GM18526 (cell line): Measurements from ENCODE around the gene PCLO.

ENCODE experiments used
- POLR2A ChIP-seq: IDR thresholded peaks from 3 replicates; pipeline ENCODE4 v1.6.1; 2011; ENCODE audit not compliant: insufficient read length; ENCODE audit errors: extremely low read depth

Gene PCLO

DNA sequence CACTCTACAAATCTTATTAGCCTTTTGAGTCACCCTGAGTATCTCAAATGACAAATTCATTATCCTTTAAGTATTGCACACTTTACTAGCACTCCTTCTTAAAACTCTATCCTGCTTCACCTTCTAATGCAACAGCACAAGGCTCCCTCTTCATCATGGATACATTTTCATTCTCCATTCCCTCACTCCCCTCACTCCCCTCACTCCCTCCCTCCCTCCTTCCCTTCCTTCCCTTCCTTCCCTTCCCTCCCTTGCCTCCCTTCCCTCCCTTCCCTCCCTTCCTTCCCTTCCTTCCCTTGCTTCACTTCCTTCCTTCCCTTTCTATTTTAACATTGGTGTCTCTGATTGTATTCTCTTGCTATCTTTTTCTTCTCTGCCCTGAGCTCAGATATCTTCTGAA, 130.5 kb downstream of the PCLO start:
- no peak for TF ChIP-seq POLR2A

DNA sequence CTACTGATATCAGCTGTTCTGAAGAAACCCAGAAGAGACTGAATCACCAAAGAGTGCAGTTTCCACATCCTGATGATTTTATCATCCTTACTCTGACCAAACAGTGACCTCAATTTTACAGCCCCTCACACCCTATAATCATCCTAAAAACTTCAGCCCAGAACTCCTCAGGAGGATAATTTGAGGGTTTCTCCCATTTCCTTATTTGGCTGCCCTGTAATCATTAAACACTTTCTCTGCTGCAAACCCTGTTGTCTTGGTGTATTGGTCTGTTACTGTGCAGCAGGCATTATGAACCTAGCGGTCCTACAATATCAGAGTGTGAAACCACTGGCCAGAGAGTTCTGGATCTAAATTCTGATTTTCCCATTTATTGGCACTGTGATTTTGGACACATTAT, 141.7 kb downstream of the PCLO start:
- no peak for TF ChIP-seq POLR2A

- TF ChIP-seq POLR2A, result no peak
Observed at GRCh38 chr7:83020161-83020560, 142.5 kb downstream of the PCLO start.

DNA sequence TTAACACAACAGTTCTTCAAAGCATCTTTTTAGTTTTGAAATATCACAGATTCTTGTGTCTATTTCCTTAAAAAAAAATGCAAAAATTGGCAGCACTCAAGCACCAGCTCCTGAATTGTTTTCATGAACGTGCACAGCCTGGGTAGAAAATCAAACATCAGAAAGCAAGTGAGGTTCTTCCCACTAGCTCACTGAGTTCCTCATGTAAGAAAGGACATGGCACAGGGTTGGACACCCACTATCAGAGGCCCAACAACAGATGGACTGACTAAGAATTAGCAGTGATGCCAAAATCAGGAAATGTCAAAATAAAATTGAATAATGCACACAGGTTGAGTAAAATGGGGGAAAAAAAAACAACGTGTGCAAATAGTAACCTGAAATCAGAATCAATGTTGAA, 146.8 kb downstream of the PCLO start:
- TF ChIP-seq POLR2A, result no peak

- TF ChIP-seq POLR2A, result no peak
Observed at GRCh38 chr7:83014546-83014945, 148.1 kb downstream of the PCLO start.

GRCh38 chr7:83011954-83012353, 150.7 kb downstream of the PCLO start:
- TF ChIP-seq POLR2A, result no peak

DNA sequence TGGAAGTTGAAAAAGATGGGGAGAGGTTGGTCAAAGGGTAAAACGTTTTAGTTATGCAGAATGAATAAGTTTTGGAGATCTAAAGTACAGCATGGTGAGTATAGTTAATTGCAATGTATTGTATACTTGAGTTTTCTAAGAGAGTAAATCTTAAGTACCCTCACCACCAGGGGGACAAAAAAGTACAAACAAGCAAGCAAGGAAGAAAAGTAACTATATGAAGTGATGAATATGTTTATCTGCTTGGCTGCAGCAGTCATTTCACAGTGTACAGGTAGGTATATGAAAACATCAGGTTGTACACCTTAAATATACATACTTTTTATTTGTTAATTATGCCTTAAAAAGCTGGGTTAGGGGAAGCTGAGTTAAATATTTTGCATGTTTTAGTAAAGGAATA, 157.3 kb downstream of the PCLO start:
- no peak for TF ChIP-seq POLR2A

DNA sequence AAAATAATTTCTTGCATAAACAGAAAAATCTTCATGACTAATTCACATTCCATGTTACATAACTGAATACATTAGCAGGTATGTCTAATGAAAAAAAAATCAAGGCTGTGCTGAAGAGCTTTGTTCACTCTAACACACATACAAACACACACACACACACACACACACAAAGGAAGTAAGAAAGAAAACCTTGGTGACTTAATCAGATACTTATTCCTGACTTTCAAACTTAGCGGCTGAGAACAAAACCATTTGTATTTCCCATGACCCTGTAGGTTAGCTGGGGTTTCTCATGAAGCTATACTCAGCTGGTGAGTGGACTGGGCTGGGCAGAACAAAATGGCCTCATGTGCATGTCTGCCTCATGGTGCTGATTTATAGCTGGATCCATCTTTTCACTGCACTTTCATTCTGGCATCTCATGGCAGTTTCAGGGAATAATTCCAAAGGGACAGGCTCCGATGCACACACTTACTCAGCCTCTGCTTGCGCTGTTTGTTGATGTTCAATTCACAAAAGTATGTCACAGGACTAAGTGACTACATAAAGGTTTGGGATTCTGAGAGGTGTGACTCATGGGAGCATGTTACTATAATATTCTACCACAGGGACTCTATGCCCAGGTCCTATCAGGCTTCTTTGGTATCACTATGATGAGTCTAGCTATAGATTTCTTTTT, 161.2 kb downstream of the PCLO start:
- no peak for TF ChIP-seq POLR2A

DNA sequence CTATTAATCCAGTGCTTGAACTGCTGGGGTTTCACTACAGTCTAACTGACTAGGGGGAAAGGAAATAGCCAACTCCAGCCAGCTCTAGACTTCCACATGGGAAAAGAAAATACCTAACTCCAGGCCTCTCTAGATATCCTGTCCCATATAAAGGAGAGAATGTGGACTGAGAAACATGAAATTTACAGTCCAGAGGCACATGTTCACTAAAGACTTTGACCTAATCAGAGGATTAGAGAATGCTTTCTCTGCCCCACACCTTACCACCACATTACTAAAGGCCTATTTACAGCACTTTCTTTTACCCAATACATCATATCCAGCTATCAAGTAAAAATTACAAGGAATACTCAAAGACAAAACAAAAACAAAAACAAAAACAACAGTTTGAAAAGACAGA, 164.2 kb downstream of the PCLO start:
- no peak for TF ChIP-seq POLR2A

- TF ChIP-seq POLR2A, result no peak
Observed at GRCh38 chr7:82985144-82985802, 177.4 kb downstream of the PCLO start.

DNA sequence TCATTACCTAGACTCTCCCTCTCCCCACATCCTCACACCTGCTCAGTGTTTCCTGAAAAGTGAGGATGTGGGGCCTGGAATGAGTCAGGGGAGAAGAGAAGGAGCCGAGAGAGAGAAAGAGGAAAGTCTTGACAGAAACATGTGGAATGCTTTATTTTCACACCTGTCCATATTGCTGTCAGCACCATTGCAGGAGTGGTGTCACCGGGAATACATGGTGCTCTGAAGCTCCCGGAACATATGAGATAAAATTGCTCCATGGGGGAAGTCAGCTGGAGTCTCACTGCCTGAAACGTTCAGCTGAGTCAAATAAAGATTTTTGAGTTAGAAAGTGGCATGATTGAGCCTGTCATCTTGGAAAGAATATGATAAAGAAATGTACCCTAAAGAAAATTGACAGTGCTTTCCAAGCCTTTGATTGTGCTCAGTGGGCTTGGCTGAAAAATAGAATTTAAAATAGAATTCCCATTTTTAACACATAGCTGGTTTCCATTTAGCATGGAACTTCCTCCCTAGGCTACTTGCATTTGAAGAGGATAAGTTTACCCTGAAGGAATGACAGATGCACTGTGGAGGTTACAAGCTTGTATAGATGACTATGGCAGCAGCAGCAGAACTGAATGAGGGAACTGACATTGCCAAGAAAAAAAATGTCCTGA, 182.4 kb downstream of the PCLO start:
- no peak for TF ChIP-seq POLR2A

DNA sequence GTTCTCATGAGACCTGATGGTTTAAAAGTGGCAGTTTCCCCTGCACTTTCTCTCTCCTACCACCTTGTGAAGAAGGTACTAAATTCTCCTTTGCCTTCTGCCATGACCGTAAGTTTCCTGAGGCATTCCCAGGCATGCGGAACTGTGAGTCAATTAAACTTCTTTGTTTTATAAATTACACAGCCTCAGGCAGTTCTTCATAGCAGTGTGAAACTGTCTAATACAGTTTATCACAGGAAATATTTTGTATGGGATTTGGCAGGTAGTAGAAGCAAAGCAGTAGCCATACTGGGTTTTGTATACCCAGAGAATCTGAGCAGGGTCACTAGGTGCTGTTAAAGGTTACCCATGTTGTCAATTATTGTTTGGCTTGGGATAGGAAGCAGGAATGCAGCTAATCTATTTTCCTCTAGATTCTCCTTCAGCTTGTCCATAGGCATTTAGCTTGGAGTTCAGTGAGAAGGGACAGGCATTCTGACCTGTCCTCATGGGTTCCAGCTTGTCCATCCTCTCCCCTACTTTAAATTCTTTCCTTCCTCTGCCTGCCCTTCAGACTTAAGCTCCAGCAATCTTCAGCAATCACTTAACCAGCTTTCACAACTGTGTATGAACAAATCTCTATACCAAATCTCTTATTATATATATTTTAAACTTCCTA, 186.7 kb downstream of the PCLO start:
- no peak for TF ChIP-seq POLR2A

DNA sequence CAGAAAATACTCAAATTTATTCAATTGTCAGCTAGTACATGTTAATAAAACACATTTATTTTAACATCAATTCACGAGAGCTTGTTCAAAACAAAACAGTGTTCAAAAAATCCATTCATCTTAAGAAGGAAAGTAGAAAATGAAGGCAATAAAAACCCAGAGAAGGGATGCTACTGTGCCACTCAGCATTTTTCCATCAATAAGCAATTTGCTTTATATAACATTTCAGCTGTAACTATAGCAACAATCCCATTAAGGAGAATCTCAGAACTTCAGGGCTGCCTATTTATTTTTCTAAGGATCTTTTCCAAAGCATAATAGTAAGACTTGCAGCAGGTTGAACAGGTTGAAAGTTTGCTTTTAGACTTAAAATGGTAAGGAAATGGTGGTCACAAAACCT, 190.5 kb downstream of the PCLO start:
- TF ChIP-seq POLR2A, result no peak

DNA sequence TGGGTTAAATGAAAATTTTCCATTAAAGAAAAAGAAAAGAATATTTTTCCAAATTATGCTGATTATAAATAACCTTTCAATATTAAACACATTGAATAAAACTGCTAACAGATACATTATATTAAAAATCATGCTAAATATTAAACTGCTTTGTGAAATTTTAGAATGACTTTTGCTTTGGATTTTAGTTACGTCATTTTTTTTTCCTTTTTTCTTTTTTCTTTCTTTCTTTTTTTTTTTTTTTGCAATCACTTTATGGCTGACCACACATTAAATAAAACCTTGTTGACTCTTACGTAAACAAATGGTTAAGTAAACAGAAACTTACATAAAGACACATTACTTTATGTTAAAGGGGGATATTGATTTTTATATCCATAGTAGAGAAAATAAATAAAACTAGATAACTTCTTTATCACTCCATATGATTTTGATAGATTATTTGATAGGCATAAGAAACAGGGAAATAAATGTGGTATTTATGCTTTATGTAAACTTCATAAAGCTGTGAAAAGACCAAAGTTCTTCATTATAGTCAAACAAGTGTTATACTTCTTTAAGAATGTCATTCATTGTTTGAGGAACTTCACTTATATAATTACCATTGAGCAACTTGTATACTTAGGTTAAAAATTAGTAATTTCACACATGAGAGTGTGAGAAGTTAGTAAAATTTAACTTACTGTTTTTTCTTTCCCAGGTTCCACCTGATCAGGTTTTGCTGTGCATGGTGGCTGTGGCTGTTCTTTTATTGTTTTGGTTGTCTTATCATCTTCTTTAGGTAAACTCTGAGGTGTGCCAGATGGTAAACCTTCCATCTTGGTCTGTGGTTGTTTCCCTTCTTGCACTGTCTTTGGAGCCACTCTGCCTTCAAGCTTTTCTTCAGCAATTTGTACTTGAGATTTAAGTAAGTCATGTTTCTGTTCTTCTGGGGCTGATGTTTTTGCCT, 197.3 kb downstream of the PCLO start:
- TF ChIP-seq POLR2A, result no peak
